HepG2 (cell line): ENCODE measurements around the gene GNPDA1. TPM values are rescaled to one million over a fixed set of nuclear protein-coding genes. Genes with fewer than 3 reads are reported as not detected.

ENCODE experiments used
- HNF1A ChIP-seq, 2 experiments: sonication (generic) in 1 of 2; formaldehyde crosslinking in 1 of 2; IDR thresholded peaks; 2 replicates each; pipeline versions ENCODE4 v1.4.0 to v1.6.1; 2016 to 2020; ENCODE audit warnings: borderline replicate concordance in 1 of 2, low read depth in 1 of 2, mild to moderate bottlenecking in 1 of 2, missing genetic modification reagents in 1 of 2
- LRRFIP1 ChIP-seq: sonication (generic); formaldehyde crosslinking; conservative IDR thresholded peaks from 2 replicates; pipeline ENCODE4 v1.4.0; 2020; ENCODE audit warnings: missing genetic modification reagents
- MTA1 ChIP-seq: sonication (generic); formaldehyde crosslinking; IDR thresholded peaks from 2 replicates; pipeline ENCODE4 v1.4.0; 2020; ENCODE audit warnings: missing genetic modification reagents, mild to moderate bottlenecking, borderline replicate concordance
- RELA ChIP-seq: sonication (generic); formaldehyde crosslinking; IDR thresholded peaks from 2 replicates; pipeline ENCODE4 v1.4.0; 2020; ENCODE audit warnings: missing genetic modification reagents
- SKI ChIP-seq: fragments of 450-650 bp; IDR thresholded peaks from one replicate; pipeline ENCODE4 v1.6.1; 2018; ENCODE audit warnings: mild to moderate bottlenecking; ENCODE audit not compliant: partially characterized antibody
- polyA plus RNA-seq, 8 experiments: library from polyadenylated mRNA; depleted of rRNA in 3 of 8; stranded (reverse) in 7 of 8; unstranded in 1 of 8; fragments of >200 nt; fragmentation: Illumina TruSeq in 4 of 8; extraction: Trizol in 4 of 8; gene quantifications; 2 replicates each; pipeline versions ENCODE4 v1.2.1 to v1.2.3, GENCODE V29; 2011 to 2016; ENCODE audit warnings: low read depth in 4 of 8, missing spikeins in 1 of 8, mixed read lengths in 1 of 8; ENCODE audit not compliant: insufficient read depth in 1 of 8
- total RNA-seq, 5 experiments: library from RNA; depleted of rRNA; stranded (reverse); fragments of >200 nt; fragmentation: Illumina TruSeq; extraction: Trizol; gene quantifications; 2 replicates each; pipeline ENCODE4 v1.2.3, GENCODE V29; 2016; ENCODE audit warnings: low read depth in 1 of 5

Gene GNPDA1
- total and polyA plus RNA-seq, 2 of the 13 experiments (the other 11 are each of a cell fraction or from before 2014, with no cell fraction given): 6.0 to 54.1 TPM

- TF ChIP-seq HNF1A (IDR thresholded peaks at IDR 0.05; ENCODE audit: low read depth): no peak
- no peak for TF ChIP-seq HNF1A (CRISPR knock-in tag; IDR thresholded peaks at IDR 0.05; ENCODE audit: borderline replicate concordance)
- TF ChIP-seq RELA (CRISPR knock-in tag): no peak
- no peak for TF ChIP-seq MTA1
- TF ChIP-seq LRRFIP1 (CRISPR knock-in tag): no peak
- no peak for TF ChIP-seq SKI
- TF ChIP-seq, all 625 proteins: peak for 0
These were observed 51.4 kb downstream of the GNPDA1 start (continued) for GRCh38 chr5:141961466-141961865.
